Germinal center (tissue), 1 donor: Measurements from ENCODE around the gene SORCS3.

Experiments
- DNase-seq: peaks from one replicate; pipeline ENCODE4 v3.0.0; 2012; ENCODE audit warnings: mixed read lengths, low spot score

The SORCS3 gene

DNA sequence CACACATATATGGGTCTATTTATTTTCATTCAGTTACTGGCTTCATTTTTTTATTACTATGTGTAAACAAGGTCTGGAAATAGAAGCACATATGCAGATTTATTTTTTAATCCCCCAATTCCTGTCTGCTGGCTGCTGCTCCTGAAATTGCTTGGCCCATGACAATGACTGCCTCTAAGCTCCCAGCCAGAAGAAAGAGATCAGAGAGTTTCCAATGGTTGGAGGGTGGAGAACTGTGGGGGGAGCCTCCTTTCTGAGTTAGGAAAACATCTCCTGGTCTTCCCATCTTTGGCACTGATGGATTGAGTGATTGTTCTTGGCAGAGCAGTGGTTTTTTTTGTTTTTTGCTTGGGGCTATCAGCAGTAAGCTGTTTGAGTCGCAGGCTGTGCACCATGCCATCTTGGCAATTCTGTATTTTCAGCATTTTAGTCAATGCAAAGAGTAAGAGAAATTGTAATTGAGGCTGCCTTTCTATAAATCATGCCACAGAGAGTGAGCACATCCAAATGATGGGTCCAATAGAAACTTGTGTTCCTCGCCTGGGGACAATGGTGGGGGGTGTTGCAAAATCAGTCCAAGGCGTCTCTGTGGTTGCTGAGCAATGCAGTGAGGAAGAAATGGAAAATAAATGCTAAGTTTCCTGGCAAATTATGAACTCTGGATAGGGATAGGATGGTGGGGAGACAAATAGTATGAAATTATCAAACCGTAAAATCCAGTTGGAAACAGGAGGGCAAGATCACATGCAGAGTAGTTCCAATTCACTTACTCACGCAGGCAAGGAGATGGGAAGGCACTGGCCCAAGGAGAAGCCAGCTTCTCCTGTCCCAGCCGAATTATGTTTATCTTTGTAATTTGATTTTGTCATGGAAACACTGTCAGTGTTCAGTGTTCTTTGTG is 382.4 kb downstream of the SORCS3 start:
- DNase-seq = no peak

DNA sequence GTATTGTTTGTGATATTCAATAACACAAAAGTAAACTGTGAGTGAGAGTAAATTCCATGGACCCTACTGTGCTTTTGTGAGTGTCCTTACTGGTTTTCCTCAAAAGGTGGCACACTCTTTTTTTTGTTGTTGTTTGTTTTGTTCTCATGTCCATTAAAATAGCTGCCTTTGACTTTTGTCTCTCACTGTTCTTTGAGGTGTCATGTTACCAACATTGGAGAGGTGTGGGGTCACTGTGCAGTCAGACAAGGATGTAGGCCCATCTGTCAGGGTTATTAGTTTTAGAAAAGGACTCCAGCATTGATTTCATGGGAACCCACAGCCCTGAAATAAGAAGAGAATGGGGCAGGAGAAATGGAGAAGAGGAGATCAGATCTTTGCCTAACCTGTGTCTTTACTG is 383.1 kb downstream of the SORCS3 start:
- no peak for DNase-seq

DNA sequence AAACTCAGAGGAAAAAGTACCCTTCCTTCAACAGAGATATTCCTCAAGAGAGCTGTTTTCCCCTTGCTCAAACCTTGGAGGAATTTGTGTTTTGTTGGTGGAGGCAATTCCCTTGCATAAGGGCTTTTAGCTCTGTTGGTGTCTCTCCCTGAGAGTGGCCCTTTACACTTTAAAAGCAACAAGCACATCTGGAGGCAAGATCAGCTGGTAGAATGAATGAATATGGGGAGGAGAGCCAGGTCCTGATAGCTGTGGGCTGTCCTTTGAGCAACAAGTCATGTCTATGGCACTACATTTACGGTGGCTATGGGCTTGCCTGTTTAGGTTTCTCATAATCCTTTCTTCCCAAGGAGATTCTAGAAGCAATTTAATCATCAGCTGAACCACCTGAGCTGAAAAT is 384.0 kb downstream of the SORCS3 start:
- DNase-seq = no peak

DNA sequence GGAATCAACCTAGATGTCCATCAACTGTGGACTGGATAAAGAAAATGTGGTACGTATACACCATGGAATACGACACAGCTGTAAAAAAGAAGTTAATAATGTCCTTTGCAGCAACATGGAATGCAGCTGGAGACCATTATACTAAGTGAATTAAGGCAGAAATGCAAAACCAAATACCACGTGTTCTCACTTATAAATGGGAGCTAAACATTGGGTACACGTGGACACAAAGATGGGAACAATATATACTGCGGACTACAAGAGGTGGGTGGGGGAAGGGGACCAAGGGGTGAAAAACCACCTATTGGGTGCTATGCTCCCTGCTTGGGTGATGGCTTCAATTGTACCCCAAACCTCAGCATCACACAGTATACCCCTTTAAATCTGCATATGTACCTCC is 385.5 kb downstream of the SORCS3 start:
- DNase-seq = no peak

DNA sequence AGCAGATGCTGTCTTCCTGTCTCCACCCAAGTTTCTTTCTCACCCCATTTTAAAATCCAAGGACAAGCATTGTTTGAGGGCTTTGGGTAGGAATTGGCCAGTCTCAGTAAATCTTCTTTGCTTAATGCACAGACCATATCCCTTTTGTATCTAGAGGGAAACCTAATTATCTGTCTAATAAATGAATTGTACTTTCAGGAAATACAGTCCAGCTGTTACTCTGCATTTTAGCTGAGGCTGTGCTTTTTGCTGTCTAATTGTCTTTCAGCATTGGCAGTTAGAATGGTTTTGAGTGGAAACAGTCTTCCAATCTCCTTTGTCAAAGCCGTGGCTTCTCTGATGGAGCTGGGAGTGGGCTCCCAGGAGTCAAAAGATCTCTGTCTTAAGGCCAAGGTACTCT is 388.2 kb downstream of the SORCS3 start:
- DNase-seq = no peak

DNA sequence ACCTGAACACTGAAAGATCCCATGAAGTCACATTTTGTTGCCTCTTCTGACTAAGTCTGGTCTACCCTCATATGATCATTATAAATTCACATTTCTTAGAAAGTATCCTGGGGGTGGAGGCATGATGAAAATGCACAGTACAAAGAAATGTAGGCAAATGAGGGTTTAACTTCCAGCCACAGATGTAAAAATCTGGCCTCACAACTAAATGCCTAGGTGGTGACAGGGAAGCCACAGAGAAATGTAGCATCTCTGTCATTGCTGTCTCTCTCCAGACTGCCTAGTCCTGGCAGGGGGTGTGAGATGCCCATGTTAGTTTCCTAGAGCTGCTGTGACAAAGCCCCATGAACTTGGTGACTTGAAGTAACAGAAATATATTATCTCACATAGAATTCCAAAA is 395.9 kb downstream of the SORCS3 start:
- no peak for DNase-seq

DNA sequence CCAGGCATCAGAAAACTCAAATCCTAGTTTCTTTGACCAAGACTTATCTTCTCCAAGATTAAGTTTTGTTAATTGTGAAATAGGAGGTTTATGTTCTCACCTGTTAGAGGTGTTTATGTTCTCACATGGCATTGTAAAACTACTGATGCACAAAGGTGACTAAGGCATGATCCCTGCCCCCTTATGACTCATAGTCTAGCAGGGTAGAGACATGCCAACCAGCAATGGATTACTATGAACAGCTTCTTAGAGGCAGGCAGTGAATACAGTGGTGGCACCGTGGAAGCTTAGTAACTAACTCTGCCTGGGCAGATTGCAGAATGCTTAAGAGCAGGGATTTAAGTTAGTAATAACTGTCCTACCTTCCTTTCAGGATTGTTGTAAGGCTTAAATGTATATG is 400.9 kb downstream of the SORCS3 start:
- no peak for DNase-seq

DNA sequence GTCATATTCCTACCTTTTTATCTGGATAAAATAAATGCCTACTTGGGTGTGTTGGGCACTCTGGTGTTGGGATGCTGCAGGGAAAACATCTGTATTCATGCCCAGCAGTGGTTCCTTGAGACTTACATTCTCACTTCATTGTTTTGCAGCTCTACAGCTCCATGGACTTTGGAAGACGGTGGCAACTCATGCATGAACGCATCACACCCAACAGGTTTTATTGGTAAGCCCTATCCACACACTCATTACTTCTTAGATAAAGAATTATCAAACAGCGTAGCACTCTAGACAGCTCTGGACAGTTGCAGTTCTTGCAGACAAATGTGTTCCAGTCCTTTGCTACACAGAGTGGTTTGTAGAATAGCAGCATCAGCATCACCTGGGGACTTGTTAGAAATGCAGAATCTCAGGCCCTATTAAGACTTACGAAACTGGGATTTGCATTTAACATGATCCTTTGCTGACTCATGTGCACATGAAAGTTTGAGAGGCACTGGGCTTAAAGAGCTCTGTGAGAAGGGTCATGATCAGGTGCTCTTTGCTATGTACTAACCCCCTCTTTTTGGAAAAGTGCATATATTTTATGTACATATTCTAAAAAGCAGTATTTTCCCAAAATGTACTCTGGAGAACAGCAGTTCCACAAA is 401.9 kb downstream of the SORCS3 start:
- no peak for DNase-seq

DNA sequence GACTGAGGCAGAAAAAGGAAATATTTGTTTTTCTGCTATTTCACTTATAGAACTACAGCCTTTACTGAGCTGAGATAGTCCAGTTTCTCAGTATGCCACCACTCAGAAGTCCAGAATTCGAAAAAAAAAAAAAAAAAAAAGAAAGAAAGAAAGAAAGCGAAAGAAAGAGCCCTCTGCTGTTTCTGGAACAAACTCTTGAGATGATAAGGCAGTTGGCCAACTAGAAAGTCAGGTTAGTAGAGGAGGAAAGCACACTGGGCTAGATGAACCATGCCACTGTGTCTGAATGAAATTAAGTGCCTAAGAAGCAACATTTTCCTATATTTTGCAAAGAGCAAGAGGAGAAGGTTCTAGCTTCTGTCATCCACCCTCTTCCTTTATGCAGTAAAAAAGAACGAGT is 403.8 kb downstream of the SORCS3 start:
- no peak for DNase-seq

DNA sequence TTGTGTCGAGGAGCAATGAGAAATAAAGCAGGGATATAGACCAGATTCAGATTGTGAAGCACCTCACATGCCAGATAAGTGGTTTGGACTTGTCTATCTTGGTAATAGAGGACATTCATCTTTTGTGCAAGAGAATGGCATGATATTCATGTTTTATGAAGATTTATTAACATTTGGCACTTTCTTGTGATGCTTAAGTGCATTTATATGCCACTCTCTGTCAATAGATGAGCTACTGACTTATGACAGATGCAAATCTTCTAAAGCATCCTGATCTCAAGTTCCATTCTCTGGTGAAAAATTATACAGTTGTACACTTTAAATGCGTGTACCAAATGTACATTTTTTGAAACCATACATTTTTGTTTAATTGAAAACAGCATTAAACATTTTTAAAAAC is 415.3 kb downstream of the SORCS3 start:
- DNase-seq = no peak

DNA sequence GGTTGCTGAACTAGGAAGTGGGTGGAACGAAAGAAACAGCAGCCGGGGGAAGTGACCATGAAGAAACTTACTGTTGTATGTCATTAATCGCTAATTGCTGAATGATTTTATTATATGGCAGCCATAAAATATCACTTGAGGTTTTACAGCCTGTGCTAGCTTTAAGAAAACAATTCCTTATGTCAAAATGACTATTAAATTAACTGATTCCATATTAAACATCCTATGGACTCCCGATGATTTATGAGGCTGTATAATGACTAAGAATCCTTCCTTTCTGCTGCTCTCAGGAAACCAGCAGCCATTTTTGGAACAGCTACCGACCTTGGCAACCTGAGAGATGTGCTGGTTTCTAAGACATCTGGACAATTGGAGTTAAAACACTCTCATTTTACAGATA is 421.9 kb downstream of the SORCS3 start:
- no peak for DNase-seq

DNA sequence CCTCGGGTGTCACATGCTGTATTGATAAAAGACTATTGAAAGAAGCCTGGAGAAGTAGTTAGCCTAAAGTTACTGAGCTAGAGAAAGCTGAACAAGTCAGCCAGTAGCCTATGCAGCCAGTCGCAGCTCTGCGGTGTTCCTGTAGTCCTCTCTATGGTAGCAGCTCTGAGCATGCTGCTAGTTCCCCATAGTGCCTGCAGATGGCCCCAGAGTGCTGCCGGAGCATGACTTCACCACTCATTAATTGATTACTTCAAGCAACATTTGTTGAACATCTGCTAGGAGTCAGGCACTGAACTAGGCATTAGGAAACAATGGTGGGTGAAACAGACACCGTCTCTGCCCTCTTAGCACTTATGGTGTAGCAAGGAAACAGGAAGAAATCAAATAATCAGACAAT is 422.7 kb downstream of the SORCS3 start:
- DNase-seq = peak; percentile 7

DNA sequence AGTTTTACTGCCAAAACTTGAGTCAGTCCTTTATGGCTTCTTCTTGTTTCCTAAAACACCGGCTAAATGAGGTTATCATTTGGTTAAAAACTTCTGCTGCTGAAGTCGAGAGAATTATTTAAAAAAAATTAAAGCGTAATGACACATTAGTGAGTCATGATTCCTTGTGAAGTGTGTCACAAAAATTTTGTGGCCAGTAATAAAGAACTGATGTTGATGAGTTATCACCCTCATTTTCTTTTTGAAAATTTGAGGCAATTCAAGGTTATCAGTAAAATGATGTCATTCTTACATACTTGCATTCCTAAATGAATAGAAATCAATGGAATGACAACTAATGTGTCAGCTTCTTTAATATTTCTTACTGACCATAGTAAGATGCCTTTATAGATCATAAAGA is 427.4 kb downstream of the SORCS3 start:
- no peak for DNase-seq

DNA sequence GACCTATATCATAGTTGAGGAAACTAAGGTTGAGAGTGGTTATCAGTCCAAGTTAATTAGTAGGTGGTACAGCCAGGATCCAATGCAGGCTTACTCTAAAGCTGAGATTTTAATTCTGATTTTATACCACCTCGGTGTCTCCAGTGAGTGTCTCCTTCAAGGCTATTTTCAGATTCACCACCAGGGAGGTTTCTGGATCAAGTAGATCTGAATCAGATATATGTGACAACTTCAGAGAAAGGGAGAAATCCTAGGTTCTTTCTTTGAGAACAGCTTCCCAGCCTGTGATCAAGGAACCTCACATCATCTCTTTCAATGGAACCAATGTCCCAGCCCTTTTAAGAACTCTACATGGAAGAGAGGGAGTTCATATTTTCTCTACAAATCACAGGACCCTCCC is 429.2 kb downstream of the SORCS3 start:
- DNase-seq = no peak

DNA sequence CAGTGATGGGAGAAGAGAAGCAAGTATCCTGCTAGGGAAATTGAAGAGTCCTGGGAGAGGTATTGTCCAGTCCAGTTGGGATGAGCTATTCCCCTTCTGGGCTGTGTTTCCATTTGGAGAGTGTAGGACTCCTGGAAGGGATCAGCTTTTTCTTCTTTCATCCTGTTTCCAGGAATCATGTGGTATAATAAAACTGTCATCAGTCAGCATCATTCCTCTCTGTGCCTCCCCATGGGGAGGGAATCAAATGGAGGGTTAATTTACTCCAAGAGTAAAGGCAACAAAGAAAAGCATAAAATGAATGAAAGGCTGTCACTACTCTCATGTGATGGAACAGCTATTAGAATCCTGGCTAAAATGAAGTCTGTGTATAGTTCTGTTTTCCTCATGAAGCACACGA is 429.9 kb downstream of the SORCS3 start:
- no peak for DNase-seq

DNA sequence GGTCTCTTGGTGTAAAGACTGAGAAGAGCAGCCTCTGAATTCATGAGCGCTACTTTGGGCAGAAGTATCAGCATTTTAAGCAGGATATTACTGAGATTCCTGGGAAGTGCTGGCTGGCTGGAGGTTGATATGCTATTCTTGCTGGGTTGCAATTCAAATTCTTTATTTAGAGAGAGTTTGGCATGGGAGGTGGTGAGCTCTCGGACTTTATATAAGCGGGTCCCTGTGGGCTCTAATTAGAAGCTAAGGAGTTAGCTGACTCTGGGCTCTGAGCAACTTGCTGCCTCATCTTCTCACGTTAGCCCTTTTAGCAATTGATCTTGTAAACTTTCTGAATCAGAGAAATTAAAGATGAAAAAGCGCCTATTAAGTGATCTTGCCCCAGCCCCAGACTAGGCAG is 430.9 kb downstream of the SORCS3 start:
- DNase-seq = no peak

DNA sequence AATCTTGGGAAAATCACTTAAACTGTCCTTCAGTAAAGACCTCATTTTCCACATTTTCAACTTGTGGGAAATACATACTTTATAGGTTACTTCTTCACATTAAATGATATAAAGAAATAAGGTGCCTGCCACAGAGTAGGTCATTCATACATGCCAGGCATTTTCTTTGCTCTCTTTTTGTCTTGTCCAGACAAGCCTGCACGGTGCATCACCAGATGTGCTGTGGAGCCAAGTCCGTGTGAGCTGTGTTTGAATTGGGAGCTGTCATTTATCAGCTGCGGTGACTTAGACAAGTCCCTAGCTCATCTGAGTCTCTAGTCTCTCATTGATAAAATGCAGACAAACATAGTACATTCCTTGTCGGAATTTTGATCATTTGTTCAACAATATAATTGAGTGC is 432.9 kb downstream of the SORCS3 start:
- DNase-seq = no peak

DNA sequence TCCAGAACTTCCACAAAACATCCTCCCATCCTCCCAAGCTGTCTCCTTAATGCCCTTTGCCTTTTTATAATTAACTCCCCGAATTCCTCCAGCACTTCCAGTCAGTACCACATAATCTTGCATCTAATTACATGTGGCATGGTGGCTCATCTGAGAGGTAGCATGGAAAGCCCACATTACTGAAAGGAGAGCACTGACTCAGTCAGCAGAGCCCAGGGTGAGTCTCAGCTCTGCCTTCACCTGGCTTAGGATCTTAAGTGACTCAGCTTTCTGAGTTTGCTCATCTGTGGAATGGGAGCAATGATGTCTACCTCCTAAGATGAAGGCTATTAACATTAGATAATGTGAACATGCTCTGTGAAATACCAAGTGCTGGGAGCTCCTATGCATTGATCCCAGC is 433.9 kb downstream of the SORCS3 start:
- no peak for DNase-seq

DNA sequence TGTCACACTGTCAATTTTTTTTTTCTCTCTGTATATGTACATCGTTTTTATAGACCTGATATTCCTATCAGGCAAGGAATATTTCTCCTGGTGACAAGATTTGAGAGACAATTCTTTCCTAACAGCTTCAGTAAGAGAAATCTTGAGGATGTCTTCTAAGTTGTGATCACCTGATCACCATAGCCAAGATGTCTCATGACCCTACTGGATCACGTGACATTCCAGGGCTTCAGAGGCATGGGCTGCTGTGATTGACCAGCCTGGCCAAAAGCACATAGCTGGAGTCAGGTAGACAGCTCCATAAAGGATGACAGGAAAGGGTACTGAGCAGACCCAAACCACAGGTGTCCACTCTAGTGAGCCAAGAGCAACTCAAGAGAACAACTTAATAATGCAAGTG is 444.9 kb downstream of the SORCS3 start:
- no peak for DNase-seq

DNA sequence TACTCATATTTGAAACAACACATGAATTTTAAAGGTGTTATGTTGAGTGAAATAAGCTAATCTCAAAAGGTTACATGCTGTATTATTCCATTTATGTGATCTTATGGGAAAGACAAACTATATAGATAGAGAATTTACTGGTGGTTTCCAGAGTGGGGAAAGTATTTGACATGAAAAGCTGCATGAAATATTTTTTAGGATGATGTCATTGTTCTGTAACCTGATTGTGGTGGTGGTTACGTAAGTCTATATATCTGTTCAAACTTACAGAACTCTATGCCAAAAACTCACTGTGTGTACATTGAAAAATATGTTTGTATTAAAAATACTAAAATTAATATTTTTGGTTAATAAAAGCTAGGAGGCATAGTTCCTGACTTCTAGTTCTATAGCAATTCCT is 453.0 kb downstream of the SORCS3 start:
- DNase-seq = no peak

DNA sequence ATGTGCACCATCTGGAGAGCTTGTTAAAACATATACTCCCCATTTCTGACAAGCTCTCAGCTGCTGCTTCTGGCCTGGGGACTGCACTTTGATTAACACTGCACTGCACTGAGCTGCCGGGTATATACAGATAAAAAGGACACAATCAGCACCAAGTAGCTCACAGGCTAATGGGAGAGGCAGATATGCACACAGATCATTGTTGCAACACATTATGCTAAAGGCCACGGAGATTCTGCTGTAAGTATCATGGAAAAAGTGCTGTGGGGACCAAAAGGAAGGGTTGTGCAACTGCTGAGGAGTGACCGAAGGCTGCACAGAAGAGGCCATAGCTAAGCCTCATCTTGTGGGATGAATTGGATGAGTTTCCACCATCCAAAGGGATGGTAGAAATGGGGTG is 455.2 kb downstream of the SORCS3 start:
- no peak for DNase-seq

DNA sequence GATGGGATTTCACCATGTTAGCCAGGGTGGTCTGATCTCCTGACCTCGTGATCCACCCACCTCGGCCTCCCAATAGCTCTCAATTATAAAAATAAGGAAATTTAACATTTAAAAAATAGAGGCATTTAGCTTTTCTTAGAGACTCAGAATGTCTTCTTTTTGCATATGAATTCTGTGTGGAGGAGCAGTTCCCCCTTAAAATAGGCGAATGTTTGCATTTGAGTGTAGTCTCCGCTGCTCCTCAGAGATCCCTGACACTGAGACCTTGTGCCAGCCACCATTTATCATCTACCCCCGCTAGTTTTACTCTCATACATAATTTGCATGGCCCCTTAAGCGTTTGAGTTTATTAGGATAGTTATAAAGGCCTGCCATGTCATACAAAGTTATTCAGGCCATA is 461.9 kb downstream of the SORCS3 start:
- DNase-seq = no peak

DNA sequence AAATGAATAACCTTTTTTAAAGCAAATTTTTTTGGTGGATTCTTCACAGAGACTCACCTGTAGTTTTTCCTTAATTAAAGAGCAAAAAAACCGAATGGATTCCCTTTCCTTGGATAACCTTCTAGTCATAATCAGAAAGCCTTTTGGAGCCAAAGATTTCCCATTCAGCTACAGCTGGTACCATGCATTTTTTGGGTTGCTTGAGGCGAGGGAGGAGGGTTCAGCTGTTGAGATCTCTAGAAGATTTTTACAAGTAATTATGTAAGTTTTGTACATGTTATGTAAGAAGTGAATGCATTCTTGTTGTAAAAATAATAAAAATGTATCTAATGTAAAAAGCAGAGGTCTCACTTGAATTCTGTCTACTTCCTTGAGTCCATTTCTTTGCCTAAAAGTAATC is 463.2 kb downstream of the SORCS3 start:
- no peak for DNase-seq

DNA sequence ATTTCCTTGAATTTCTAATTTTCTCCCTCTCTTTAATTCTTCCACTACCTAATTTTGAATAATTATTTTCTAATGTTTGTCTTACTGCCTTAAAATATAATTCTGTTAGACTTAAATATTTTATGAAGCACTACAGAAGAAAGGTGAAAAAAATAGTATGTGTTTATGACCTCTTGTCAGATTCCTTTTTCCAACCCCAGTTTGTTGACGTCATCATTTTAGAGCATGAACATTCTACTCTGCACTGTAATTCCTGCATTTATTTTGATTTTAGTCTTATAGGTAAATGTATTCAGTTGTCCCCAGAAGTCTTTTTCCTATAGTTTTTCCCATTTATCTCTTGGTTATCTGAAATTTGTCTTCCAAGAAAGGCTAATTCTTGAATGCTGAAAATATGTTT is 468.1 kb downstream of the SORCS3 start:
- DNase-seq = no peak
